Cardiac septum (tissue), 1 donor: ENCODE data around the gene PRLR. TPM values are rescaled to one million over a fixed set of nuclear protein-coding genes. Genes with fewer than 3 reads are reported as not detected.
"Not testable (repeated sequence)": the region's sequence is repeated elsewhere in the genome, so short reads cannot be mapped to it uniquely, and the experiment has no call there.

ENCODE experiments used
- DNase-seq: peaks from one replicate; pipeline ENCODE4 v3.0.0-alpha.2; 2020; ENCODE audit warnings: low spot score
- intact Hi-C: fragments of 100-400 bp; cut with DNase I; formaldehyde crosslinking; loops from one replicate; pipeline ENCODE4 v1.14.0; 2022
- total RNA-seq: library from RNA; stranded (reverse); fragmentation: NEBNext Ultra II Directional; extraction: Animal tissue kit (Norgen Biotek cat#: 25700); gene quantifications from one replicate; pipeline ENCODE4 v1.2.1, GENCODE V29; 2021
- donor health status: DM: no; HTN: no; CAD: no.

The PRLR gene
- total RNA-seq, 1 donor from 2014 or later: 0.30 TPM

DNA sequence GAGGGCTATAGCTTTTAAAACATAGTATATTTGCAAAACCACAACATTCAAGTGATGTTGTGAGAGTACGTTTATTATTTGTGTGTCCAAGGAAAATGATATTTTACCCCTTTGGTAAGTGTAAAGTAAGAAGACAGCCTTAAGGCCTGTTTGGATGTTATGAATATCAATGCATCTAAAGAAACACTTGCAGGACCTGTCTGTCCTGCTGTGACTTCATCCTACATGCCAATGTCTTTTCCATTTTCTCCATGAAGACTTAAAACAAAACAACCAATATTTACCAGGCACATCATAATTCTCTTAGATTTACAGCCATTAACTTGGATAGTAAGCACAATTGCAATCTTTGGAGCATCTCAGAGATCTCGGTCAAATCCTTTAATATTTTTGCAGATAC lies 29.0 kb downstream of the PRLR start:
- intact Hi-C loops: loop anchor here (5.0 kb wide), 1 partner anchor 109 kb away; no protein-coding TSS in a partner anchor
- DNase-seq: no peak

DNA sequence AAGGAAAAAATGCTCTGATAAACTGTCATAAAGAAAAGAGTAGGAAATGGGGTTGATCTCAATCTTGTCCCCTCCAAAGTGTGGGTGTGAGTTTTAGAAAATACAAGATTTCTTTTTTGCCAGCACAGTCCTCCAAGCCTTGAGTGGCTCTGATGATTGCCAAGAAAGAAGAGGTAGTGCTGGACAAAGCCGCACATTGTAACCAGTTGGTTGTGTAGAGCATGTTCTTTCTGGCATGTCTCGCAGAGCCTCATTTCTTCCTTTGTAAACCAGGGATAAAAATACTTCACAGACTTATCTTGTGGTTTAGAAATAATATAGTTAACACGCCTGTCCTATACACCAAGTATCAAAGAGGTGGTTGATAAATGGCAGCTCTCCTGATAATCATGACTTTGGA lies 30.4 kb downstream of the PRLR start:
- intact Hi-C loops: loop anchor here (5.0 kb wide), 1 partner anchor 108 kb away; no protein-coding TSS in a partner anchor
- DNase-seq: no peak

DNA sequence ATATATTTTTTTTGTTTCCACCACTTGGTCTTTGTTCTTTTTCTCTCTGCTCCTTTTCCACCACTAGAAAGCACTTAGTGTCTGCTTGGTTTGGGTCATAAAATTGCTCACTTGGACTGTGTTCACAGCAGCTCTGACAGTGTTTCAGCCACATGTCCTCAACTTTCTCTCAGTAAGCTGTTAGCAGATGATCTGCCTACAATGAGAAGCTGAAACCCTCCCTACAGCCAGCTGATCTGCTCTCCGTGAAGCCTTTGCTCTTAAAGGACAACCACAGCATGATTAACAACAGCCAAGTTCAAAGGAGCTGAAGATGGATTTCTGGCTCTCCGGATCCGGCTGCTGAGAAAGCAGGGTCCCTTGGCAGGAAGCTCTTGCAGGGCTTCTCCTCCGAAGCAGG lies 31.6 kb downstream of the PRLR start:
- intact Hi-C loops: no loop called here
- DNase-seq: no peak

DNA sequence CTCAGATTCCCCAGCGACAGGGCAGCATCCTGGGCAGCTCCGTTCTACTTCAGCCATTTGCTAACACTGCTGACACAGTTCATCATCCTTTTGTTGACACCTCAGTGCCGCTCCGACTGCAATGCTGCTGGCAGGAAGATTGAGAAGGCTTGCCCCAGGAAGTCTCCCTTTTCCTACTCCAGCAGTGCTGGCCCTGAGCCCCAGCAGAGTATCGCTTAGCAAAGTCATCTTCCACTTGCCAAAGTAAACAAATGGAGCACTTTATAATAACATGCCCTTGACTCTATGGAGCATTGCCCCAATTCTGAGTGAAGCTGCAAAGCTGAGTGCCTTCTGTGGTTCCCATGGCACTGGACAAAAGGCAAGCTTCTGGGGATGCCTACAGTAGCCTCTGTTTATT lies 32.2 kb downstream of the PRLR start:
- DNase-seq: no peak
- intact Hi-C loops: no loop called here

DNA sequence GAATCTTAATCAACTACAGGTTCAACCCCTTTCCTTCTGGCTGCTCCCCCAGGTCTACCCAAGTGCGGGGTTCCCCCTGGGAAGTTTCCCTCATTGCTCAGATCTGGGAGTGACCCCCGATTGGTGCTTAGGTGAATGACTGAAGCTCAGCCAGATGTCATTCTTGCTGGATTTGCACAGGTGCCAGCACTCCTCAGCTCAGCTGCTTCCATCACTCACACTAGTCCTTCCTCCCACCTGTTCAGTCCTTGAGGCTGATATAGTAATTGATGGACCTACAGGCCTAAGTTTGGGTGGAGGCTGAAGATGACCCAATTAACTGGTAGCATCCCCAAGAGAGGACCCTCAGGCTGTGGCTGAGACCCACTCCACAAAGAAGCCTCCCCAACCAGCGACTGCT lies 32.9 kb downstream of the PRLR start:
- intact Hi-C loops: no loop called here
- DNase-seq: no peak

DNA sequence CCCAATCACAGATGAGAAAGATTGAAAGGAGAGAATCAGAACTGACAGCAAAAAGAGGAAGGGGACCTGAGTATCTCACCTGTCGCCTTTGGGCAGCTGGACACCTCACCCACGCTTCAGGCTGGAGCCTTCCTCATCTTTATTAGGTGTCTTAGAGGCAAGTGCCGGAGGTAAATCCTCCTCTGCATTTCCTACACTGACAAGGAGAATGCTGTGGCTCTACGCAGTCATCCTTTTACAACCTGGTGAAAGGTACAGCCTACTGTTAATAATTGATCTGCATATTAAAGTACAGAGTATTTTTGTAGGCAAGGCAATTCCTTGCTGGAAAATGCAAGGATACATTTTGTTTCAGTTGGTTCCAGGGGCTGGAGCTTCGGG lies 34.8 kb downstream of the PRLR start:
- DNase-seq: no peak
- intact Hi-C loops: no loop called here

DNA sequence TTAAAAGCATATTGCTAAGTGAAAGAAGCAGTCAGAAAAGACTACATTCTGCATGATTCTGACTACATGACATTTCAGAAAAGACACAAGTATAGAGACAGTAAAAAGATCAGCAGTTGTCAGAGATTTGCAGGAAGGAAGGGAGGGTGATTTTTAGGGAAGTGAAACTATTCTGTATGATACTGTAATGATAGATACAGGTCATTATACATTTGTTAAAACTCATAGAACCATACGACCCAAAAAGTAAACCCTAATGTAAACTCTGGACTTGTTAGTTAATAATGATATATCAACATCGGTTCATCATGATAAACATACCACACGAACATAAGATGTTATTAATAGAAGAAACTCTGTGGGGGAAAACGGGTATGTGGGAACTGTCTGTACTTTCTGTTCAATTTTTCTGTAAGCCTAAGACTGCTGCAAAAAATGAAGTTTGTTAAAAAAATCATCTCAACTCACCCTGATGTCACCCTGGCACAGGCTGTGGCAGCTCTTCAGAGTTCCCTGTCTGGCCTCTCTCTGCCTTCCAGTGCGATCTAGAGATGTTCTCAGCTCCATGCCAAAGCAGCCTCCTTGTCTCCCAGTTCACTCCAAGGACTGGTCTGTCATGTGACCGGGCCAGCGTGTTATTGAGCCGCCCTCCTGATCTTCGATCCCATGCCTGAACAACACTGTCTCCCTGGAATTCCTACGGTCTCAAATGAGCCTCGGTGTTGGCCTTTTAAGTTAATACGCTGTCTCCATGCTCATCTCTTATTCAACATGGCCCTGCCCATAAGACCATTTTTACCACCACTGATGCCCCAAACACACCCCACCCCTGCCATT lies 35.4 kb downstream of the PRLR start:
- intact Hi-C loops: no loop called here

DNA sequence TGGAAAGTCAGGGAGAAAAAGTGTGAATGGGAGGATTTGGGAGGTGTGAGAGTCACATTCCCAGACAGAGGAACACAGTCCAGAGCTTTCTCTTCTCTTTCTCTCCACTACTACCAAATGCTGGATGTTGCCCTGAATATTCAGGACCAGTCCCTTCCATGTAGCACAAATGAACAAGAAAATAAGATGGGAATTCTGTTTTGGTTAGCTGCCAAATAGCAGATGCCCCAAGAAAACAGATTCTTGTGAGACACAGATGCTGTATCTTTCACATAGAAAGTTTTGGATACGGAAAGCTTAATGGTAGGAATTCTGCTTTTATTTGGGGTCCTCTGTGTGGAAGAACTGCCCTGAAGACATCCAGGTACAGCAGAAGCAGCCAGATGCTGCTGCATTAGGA lies 37.8 kb downstream of the PRLR start:
- intact Hi-C loops: no loop called here

More for the DNA sequence above, 35.4 kb downstream of the PRLR start:
- DNase-seq: no peak

DNA sequence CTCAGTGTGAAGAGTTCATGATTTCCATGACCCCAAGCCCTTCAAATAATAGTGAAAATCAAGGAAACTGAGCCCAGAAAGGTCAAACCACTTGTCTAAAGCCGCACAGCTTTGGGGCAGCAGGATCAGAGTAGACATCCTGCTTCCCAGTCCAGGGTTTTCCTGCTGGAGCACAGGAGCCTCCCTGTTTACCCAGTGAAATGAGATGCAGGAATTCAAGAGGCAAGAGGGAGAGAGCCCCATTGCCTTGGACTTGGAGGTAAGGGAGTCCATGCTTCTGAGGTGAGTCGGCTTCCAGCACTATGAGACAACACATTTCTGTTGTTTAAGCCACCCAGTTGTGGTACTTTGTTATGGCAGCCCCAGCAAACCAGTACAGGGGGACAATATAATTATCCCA lies 40.5 kb downstream of the PRLR start:
- DNase-seq, intact Hi-C loops: not testable (repeated sequence)

More for the DNA sequence above, 37.8 kb downstream of the PRLR start:
- no peak for DNase-seq

DNA sequence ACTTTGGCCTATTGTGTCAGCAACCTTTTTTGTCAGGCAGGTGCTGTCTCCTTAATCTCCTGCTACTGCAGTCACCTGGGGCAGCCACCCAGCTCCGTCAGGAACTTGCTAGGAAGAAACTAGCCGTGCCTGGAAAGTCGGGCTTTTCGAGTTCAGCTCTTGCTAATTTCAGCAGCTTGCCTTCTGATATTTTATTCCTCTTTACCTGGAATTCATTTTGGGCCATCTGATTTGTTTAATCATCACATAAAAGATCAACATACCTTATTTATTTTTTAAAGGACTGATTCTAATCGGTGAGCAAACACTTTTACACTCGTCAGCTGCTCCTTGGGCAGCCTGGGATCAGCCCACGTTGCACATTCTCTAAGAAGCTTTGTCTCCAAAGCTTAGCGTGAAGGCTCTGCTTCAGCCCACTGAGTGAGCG lies 42.2 kb downstream of the PRLR start:
- intact Hi-C loops: no loop called here
- DNase-seq: no peak

DNA sequence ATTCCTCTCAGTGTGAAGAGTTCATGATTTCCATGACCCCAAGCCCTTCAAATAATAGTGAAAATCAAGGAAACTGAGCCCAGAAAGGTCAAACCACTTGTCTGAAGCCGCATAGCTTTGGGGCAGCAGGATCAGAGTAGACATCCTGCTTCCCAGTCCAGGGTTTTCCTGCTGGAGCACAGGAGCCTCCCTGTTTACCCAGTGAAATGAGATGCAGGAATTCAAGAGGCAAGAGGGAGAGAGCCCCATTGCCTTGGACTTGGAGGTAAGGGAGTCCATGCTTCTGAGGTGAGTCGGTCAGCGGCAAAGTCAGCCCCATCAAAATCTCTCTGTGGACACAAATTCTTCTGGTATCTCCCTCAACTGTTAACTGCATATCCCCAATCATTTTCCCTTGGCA lies 42.7 kb downstream of the PRLR start:
- intact Hi-C loops, DNase-seq: not testable (repeated sequence)

DNA sequence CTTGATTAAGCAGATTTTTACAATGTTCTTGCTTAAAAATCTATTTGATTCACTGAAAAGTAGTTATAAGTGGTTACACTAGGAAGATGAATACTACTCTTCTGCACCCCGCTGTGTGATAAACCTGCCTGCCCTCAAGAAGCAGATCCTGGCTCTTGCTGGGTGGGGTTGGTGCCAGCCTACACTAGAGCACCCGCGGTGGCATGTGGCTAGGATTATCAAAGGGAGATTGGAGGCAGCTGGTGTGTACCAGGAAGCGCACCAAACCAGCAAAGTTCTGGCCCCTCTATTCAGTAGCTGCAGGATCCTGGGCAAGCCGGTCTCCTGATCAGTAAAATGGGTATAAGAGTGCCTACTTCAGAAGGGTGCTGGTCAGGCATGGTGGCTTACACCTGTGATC lies 43.5 kb downstream of the PRLR start:
- intact Hi-C loops: no loop called here
- no peak for DNase-seq

DNA sequence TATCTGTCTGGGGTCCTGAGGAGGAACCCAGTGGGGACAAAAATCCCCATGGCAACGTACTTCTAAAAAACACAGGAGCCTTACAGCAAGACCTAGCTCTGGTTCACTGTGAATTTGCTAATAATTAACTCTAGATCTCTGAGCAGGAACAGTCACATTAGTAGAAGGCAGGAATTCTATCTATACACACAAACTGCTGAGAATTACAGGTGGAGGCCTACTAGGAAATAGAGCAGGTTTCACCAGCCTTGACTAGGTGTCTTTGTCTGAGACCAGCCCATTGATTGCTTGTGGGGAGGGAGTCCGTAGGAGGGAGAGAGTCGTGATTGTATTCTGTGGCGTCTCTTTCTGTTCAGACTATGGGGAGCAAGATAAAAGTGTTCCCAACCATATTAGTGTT lies 44.8 kb downstream of the PRLR start:
- intact Hi-C loops: no loop called here
- no peak for DNase-seq

DNA sequence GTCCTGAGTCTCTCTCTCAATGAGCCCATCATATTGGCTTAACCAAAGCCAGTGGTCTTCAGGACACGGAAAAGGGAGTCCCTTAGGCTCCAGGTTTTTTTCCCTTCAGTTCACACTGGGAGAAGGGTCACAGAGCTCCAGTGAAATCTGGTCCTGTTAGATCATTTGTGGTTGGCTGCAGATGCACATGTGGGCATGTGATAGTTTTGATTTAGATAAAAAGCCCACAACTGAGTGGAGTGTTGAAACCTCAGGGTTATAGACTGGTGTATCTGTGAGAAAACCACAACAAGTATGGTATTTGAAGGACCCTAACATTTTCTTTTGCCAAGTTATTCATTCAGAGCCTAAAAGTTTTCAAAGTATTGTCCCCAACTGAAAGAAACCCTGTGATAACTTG lies 46.7 kb downstream of the PRLR start:
- intact Hi-C loops: no loop called here
- DNase-seq: no peak

DNA sequence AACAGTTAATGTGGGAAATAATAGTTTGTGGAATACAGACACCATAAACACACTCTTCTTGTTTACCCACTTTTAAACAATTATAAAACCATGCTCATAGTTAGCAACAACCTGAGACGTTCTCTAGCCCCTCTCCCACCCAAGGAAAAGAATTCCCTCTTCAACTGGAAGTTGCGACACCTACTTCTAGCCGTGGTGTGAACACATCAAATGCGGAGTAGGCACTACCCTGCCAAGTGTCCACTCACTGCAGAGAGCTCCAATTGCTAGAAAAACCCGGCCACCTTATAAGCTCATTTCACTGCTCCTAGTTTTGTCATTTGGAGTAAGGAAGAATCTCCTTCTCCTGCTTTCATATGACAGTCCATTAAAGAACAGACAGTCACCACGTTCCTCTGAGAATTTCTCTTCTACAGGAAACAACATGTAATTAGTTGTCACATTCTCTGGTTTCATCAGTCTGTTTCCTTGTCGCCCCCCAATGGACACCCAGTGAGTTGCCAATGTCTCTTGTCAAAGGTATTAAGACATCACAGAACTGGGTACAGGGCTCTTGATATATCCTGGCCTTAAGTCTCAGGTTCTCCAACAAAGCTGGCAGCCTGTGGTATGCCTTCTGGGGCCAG lies 47.3 kb downstream of the PRLR start:
- intact Hi-C loops: no loop called here
- no peak for DNase-seq

DNA sequence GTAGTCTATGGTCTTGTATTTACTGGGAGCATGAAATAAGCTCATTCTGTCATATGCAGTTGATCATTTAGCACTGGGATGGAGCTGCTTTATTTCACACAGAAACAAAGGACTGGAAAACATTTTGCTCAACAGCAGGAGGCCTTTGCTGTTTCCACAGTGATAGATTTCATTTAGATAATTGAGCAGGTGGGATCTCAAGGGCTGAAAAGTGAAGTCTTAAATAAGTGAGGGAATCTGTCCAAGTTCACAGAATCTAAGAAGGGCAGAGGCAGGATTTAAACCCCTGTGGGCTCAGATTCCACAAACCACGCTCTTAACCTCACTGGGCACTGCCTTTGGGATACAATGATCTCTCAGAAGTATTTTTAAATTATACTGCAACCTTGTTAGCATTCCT lies 47.8 kb downstream of the PRLR start:
- no peak for DNase-seq
- intact Hi-C loops: no loop called here

DNA sequence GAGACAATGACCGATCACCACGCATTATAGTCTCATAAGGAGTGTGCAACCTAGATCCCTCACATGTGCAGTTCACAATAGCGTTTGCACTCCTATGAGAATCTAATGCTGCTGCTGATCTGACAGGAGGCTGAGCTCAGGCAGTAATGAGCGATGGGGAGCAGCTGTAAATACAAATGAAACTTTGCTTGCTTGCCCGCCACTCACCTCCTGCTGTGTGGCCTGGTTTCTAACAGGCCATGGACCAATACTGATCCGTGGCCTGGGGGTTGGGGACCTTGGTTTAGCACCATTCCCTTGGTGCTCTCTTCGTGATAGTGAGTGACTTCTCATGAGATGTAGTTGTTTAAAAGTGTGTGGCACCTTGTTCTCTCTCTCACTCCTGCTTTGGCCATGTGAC lies 50.2 kb downstream of the PRLR start:
- no peak for DNase-seq
- intact Hi-C loops: no loop called here

DNA sequence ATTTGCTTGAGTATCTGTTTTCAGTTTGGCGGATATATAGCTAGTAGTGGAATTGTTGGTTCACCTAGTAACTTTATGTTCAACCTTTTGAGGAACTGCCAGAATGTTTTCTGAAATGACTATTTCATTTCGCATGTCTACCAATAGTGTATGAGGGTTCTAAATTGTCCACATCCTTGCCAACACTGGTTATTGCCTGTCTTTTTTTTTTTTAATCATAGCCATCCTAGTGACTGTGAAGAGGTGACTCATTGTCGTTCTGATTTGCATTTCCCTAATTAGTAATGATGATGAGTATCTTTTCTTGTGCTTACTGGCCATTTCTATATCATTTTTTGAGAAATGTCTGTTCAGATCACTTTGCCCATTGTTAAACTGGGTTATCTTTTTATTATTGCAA lies 52.5 kb downstream of the PRLR start:
- DNase-seq: no peak
- intact Hi-C loops: no loop called here

DNA sequence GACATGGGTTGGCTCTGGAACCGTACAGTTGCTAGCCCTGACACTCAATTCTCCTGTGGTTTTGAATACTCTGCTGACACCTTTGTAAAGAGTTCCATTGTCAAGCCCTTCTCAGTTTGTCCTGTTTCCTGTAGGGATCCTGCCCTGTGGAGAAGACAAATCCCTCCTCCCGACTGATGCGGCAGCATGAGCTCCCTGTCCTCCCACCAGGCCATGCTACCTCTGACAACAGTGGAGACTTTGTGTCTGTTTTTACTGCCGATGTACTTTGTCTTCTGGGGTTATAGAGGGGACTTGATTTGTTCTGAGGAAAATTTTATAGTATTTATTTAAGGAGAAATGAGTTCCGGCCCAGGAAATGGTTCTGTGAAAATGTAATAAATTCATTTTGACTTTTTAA lies 57.8 kb downstream of the PRLR start:
- intact Hi-C loops: no loop called here
- no peak for DNase-seq

DNA sequence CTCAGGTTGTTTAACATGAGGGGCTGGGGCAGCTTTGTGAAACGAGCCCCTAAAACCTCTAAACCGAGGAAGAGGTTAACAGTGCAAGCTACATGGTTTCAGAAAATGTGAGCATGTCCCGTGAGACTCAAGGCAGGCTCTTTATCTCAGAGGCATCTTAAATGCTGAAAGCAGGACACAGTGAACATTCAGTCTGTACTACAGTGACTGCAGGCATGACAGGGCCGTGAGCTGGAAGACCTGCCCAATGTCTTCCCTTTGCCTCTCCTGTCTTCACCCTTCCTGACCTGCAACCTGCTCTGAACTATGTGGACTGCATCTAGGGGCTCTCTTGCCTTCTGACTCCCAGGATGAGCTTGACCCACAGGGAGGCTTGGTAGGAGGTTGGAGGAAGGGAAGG lies 58.3 kb downstream of the PRLR start:
- DNase-seq: no peak
- intact Hi-C loops: no loop called here

DNA sequence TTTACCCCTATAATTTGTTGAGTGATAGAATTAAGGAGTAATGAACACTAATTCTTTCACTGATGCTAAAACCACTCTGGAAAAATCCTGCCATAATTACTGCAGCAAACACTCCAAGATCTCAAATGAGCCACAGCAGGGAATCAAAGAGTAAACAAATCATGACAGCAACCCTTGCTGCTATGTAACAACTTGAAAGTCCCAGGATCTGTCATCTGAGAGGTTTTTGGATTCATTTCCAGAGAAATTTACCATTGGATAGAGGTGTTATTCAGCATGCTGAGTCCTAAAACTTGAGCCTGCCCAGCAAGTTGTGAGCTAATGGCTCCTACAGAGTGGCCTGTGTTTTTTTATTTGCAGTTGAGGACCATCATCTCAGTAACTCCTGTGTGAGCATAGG lies 59.2 kb downstream of the PRLR start:
- intact Hi-C loops: no loop called here
- DNase-seq: no peak
